Measurements from ENCODE around the gene CLCN5.

DNA sequence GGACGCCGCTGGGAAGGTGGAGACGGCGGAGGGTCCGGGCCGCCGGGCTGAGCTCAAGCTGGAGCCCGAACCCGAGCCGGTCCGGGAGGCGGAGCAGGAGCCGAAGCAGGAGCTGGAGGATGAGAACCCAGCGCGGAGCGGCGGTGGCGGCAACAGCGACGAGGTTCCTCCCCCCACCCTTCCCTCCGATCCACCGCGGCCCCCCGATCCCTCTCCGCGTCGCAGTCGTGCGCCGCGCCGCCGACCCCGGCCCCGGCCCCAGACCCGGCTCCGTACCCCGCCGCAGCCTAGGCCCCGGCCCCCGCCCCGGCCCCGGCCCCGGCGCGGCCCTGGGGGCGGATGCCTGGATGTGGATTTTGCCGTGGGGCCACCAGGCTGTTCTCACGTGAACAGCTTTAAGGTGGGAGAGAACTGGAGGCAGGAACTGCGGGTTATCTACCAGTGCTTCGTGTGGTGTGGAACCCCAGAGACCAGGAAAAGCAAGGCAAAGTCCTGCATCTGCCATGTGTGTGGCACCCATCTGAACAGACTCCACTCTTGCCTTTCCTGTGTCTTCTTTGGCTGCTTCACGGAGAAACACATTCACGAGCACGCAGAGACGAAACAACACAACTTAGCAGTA, 42.6 kb upstream of the CLCN5 start:
- TF ChIP-seq, protein P1, sequence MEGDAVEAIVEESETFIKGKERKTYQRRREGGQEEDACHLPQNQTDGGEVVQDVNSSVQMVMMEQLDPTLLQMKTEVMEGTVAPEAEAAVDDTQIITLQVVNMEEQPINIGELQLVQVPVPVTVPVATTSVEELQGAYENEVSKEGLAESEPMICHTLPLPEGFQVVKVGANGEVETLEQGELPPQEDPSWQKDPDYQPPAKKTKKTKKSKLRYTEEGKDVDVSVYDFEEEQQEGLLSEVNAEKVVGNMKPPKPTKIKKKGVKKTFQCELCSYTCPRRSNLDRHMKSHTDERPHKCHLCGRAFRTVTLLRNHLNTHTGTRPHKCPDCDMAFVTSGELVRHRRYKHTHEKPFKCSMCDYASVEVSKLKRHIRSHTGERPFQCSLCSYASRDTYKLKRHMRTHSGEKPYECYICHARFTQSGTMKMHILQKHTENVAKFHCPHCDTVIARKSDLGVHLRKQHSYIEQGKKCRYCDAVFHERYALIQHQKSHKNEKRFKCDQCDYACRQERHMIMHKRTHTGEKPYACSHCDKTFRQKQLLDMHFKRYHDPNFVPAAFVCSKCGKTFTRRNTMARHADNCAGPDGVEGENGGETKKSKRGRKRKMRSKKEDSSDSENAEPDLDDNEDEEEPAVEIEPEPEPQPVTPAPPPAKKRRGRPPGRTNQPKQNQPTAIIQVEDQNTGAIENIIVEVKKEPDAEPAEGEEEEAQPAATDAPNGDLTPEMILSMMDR (IDR thresholded peaks at IDR 0.05) = no peak
- TF ChIP-seq POLR2A (IDR thresholded peaks at IDR 0.05) = no peak
- TF ChIP-seq POLR2AphosphoS5 (IDR thresholded peaks at IDR 0.05) = no peak
- TF ChIP-seq EP300 (IDR thresholded peaks at IDR 0.05) = no peak
